Thoracic aorta (tissue), 2 donors: ENCODE data around the gene TMEM38A. TPM values are rescaled to one million over a fixed set of nuclear protein-coding genes. Genes with fewer than 3 reads are reported as not detected.
A peak's percentile ranks its signal among the peaks of the same experiment; 100 is the strongest.

Source experiments
- ATAC-seq: fragments of 150-250 bp; one replicate; pipeline ENCODE4 v1.8.0; 2017; ENCODE audit warnings: low read depth; ENCODE audit not compliant: insufficient number of reproducible peaks, low FRiP score
- DNase-seq: peaks from one replicate; pipeline ENCODE4 v3.0.0-alpha.2; 2020; ENCODE audit warnings: low spot score
- H3K27ac ChIP-seq, 2 donors: fragments of 200-600 bp; sonication (generic); 1 replicate in 1 of 2; 2 replicates in 1 of 2; pipeline ENCODE4 v1.5.1; 2016; ENCODE audit warnings: mild to moderate bottlenecking in 2 of 2, moderate library complexity in 2 of 2
- H3K27me3 ChIP-seq: fragments of 200-600 bp; sonication (generic); replicated peaks from 2 replicates; pipeline ENCODE4 v1.6.0; 2016; ENCODE audit warnings: mild to moderate bottlenecking; ENCODE audit not compliant: insufficient read depth
- H3K36me3 ChIP-seq: fragments of 200-600 bp; sonication (generic); one replicate; pipeline ENCODE4 v1.5.1; 2016
- H3K4me1 ChIP-seq, 2 donors: fragments of 200-600 bp; sonication (generic); 1 replicate in 1 of 2; 2 replicates in 1 of 2; pipeline versions ENCODE4 v1.5.1 to v1.6.0; 2016; ENCODE audit warnings: low read depth in 2 of 2, mild to moderate bottlenecking in 1 of 2; ENCODE audit not compliant: control insufficient read depth in 1 of 2
- H3K4me3 ChIP-seq: fragments of 200-600 bp; sonication (generic); 2 replicates; pipeline ENCODE4 v1.5.1; 2016; ENCODE audit warnings: mild to moderate bottlenecking
- H3K9me3 ChIP-seq: fragments of 200-600 bp; sonication (generic); 2 replicates; pipeline ENCODE4 v1.5.1; 2016
- total RNA-seq, 2 donors: library from RNA; depleted of rRNA; stranded (reverse); fragments of >200 nt; gene quantifications; one replicate each; pipeline versions ENCODE4 v1.1.0 to v1.2.3, GENCODE V29; 2016
- TF ChIP-seq, protein P1 (sequence below): fragments of 200-600 bp; sonication (generic); IDR thresholded peaks from one replicate; pipeline ENCODE4 v1.5.1; 2019; ENCODE audit warnings: antibody characterized with exemption

TMEM38A gene
- total RNA-seq, 2 donors from 2014 or later: 7.6 to 11.9 TPM

DNA sequence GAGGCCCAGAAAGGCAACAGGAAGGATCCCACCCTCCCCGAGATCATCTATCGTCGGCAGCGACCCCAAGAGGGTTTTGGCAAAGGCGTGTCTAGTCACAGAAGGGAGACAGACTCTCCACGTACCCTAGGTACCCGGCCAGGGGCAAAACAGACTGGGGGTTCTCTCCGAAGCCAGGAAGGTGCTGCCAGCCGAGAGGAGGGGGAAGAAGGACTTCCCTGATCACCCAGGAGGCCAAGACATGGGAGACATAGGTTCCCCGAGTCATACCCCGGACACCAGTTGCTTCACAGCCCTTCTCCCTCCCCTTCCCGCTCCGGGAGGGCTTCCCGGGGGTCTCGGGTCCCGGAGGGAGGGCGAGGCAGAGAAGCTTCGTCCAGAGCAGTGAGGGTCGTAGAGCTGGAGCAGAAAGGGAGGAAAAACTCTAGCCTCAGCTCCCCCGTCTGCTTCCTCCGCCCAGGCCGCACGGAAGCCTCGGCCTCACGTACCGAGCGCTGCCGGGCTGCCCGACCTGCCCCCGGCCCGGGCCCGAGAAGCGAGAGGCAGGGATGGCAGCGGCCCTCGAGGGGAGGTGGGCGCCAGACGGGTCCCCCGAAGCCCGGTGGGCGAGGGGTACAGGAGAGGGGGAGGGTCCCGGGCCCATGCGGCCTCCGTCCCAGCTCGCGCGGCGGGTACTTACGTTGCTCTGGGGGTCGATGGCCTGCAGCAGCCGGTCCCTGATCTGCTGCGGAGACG is 33.6 kb upstream of the TMEM38A start:
- Histone ChIP-seq H3K36me3 (no peaks in the 10 kb centered on the region), H3K27ac (peak overlapping the region; percentile 59 to 67), H3K27me3 (no peaks in the 10 kb centered on the region), H3K4me1 (peaks cover 16 to 28% of the 10 kb centered on the region in 2 donors), H3K9me3 (no peaks in the 10 kb centered on the region), H3K4me3 (peak overlapping the region; percentile 96)
- DNase-seq: no peak
- TF ChIP-seq, protein P1, sequence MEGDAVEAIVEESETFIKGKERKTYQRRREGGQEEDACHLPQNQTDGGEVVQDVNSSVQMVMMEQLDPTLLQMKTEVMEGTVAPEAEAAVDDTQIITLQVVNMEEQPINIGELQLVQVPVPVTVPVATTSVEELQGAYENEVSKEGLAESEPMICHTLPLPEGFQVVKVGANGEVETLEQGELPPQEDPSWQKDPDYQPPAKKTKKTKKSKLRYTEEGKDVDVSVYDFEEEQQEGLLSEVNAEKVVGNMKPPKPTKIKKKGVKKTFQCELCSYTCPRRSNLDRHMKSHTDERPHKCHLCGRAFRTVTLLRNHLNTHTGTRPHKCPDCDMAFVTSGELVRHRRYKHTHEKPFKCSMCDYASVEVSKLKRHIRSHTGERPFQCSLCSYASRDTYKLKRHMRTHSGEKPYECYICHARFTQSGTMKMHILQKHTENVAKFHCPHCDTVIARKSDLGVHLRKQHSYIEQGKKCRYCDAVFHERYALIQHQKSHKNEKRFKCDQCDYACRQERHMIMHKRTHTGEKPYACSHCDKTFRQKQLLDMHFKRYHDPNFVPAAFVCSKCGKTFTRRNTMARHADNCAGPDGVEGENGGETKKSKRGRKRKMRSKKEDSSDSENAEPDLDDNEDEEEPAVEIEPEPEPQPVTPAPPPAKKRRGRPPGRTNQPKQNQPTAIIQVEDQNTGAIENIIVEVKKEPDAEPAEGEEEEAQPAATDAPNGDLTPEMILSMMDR: no peak
- ATAC-seq: no peak

DNA sequence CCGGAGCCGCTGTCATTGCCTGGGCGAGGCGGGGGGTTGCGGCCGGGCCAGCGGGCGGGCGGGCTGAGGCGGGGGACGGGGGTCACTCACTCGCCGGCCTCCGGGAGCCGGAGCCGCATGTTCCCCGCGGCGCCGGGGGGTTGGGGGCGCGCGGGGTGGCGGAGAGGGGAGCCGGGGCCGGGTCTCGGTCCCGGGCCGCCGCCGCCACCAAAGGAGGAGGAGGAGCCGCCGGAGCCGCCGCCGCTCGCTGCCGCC is 33.1 kb upstream of the TMEM38A start:
- no peaks in the 10 kb centered on the region for H3K9me3 ChIP-seq
- no peaks in the 10 kb centered on the region for H3K36me3 ChIP-seq
- no peak for ATAC-seq
- DNase-seq: no peak
- no peaks in the 10 kb centered on the region for H3K27me3 ChIP-seq
- peak overlapping the region; percentile 59 to 67 for H3K27ac ChIP-seq
- peaks cover 16 to 28% of the 10 kb centered on the region in 2 donors for H3K4me1 ChIP-seq
- peak overlapping the region; percentile 96 for H3K4me3 ChIP-seq
- TF ChIP-seq, protein P1: no peak

DNA sequence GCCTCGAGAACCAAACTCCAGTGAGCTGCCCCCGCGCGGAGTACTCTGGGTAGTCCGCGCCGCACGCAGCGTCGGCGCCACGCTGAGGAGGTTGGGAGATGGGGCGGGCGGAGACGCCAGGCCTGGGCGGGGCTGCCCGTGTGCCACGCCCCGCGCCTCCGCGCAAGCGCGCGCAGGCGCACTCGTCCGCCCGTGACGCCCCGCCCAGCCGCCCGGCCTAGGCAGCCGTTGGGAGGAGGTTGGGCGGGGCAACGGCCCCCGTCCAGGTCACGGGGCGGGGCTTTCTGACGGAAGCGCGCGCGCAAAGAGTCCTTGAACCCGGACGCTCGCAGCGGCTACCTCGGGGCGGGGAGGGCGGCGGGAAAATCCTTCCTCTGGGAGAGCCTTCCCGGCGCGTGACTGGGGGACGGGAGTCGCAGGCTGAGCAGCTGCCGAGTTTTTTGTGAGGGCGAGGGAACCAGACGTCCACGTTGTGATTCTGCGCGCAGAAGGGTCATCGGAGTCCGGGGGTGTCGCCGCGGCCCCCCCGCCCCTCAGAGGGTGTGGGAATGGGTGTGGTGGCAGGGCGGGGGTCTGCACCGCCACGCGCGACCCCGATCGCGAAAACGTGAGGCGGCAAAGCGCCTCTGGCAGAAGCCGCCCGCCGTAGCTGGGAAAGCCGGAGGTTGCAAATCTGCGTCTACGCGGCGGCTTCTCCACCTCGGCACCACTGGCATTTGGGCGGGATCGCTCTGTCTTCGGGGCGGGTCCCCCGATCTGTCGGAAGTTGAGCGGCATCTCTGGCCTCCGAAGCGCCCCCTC is 32.6 kb upstream of the TMEM38A start, which contains the start of gene MED26:
Gene MED26 (minus strand): TSS at position 22 of the 801 bp plus-strand sequence. CDS start 261 bp downstream, outside the sequence.
- H3K27ac ChIP-seq: peak within 1 kb of the TSS; percentile 83 to 86
- peak; percentile 78 for DNase-seq
- no peaks in the 10 kb centered on the region for H3K27me3 ChIP-seq
- no peaks in the 10 kb centered on the region for H3K36me3 ChIP-seq
- peaks cover 16 to 28% of the 10 kb centered on the region in 2 donors for H3K4me1 ChIP-seq
- H3K9me3 ChIP-seq: no peaks in the 10 kb centered on the region
- peak within 1 kb of the TSS; percentile 96 for H3K4me3 ChIP-seq
- TF ChIP-seq, protein P1: no peak
- ATAC-seq: peak; percentile 93

DNA sequence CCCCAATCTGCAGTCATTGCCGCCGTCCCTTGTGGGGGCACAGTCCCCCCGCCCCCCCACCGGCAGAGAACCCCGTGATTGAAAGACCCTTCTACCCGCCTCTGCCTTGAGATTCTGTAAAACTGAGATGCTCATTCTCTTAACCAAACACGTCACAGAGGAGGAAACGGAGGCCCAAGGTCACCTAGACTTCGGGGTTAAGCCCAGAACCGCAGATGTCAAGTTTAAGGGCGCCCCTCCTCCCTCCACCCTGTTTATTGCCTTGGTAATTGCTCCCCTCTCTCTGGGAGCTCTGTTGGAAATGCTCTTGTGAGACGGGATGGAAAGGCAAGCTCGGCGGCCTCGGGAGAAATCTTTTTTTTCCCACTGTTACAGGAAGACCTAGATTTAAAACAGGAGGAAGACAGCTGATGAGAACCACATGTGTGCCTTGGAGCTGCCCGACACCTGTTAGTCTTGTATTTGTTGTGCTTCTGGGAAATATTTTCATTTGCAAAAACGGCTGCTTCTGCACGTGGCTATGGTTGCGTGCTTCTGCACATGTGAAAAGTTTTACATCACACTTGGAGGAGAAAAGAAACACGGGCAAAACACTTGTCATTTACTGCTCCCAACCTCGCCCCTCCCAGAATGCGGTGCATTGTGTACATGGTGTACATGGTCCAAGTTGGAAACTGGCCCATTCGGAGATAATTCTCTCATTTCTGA is 31.8 kb upstream of the TMEM38A start:
- peaks cover 16 to 28% of the 10 kb centered on the region in 2 donors for H3K4me1 ChIP-seq
- peak overlapping the region; percentile 83 to 86 for H3K27ac ChIP-seq
- H3K4me3 ChIP-seq: peak overlapping the region; percentile 96
- H3K27me3 ChIP-seq: no peaks in the 10 kb centered on the region
- TF ChIP-seq, protein P1: no peak
- H3K9me3 ChIP-seq: no peaks in the 10 kb centered on the region
- ATAC-seq (no peak), DNase-seq (no peak)
- peaks cover 4% of the 10 kb centered on the region for H3K36me3 ChIP-seq

DNA sequence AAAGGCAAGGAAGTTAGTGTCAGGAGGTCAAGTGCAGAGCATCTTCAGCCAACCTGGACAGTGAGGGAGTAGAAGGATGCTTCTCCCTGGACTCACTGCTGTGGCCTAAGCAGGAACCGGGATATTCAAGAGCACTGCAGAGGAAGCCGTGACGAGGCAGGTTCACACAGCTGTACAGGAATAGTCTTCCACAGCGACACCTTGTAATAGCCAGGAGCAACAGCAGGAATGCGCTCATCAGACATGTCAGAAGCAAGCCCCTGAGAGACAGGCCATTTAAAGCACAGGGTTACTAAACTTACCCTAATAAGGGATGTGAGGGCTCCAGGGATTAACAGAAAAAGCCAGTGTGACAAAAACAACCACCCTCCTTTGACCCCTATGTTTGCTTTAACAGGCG is 29.5 kb upstream of the TMEM38A start:
- TF ChIP-seq, protein P1: no peak
- Histone ChIP-seq H3K4me1 (peaks cover 12 to 16% of the 10 kb centered on the region in 2 donors), H3K9me3 (no peaks in the 10 kb centered on the region), H3K27ac (no peak overlapping the region), H3K27me3 (no peaks in the 10 kb centered on the region), H3K36me3 (peaks cover 11% of the 10 kb centered on the region), H3K4me3 (no peak overlapping the region)
- ATAC-seq: no peak
- no peak for DNase-seq
